ENCODE results near the gene ELAPOR1.

DNA sequence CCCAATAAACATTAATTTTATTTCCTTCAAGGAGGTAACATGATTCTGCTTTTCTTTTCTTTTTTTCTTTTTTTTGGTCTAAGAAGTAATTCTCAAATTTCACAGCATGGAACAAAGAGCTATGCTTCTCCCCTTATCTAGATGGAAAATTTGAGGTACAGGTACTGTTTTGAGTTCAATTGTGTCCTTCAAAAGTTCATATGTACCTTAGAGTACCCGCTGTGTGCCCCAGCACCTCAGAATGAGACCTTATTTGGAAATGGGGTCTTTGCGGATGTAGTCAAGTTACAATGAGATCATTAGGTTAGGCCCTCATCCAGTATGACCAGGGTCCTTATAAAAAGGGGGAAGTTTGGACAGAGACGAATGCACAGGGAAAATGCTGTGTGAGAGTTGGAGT lies 22.0 kb downstream of the ELAPOR1 start:
- TF ChIP-seq, protein P1, sequence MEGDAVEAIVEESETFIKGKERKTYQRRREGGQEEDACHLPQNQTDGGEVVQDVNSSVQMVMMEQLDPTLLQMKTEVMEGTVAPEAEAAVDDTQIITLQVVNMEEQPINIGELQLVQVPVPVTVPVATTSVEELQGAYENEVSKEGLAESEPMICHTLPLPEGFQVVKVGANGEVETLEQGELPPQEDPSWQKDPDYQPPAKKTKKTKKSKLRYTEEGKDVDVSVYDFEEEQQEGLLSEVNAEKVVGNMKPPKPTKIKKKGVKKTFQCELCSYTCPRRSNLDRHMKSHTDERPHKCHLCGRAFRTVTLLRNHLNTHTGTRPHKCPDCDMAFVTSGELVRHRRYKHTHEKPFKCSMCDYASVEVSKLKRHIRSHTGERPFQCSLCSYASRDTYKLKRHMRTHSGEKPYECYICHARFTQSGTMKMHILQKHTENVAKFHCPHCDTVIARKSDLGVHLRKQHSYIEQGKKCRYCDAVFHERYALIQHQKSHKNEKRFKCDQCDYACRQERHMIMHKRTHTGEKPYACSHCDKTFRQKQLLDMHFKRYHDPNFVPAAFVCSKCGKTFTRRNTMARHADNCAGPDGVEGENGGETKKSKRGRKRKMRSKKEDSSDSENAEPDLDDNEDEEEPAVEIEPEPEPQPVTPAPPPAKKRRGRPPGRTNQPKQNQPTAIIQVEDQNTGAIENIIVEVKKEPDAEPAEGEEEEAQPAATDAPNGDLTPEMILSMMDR (IDR thresholded peaks at IDR 0.05): no peak
- no peak for TF ChIP-seq POLR2A (IDR thresholded peaks at IDR 0.05)

All from breast epithelium (tissue), 3 donors.